ENCODE results near the gene CARMIL3. TPM values are rescaled to one million over a fixed set of nuclear protein-coding genes. Genes with fewer than 3 reads are reported as not detected.

CARMIL3 gene
- total and polyA plus RNA-seq, 2 of the 4 experiments (the other 2 are of a cell fraction) = under 0.01 TPM; not detected in 1

DNA sequence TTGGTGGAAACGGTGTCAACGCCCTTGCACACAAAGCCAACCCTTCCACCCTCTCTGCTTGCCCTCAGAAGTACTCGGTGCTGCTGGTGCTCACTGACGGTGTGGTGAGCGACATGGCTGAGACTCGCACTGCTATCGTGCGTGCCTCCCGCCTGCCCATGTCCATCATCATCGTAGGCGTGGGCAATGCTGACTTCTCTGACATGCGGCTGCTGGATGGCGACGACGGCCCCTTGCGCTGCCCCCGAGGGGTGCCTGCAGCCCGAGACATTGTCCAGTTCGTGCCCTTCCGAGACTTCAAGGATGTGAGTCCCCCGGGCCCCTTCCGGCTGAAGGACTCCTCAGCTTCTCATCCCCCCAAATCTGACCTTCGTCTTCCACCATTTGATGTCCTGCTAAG is 25.3 kb downstream of the CARMIL3 start:
- Histone ChIP-seq H3K23ac (ENCODE audit: low read depth, low read length) (no peak overlapping the region), H2AFZ (replicated peaks; ENCODE audit: low read length, poor library complexity) (peak overlapping the region; percentile 37), H4K5ac (ENCODE audit: low read depth, low read length) (no peak overlapping the region), H2AK9ac (replicated peaks; ENCODE audit: low read depth, low read length, poor library complexity) (no peak overlapping the region), H3K4me3 (ENCODE audit: insufficient read depth, low read depth, low read length) (no peak overlapping the region), H3K27ac (ENCODE audit: insufficient read depth, low read length) (no peak overlapping the region), H3K79me1 (ENCODE audit: low read depth in 1 of 2, low read length in 2 of 2) (no peaks in the 10 kb centered on the region), H3K9me1 (ENCODE audit: insufficient read depth, low read length) (no peaks in the 10 kb centered on the region), H2BK20ac (ENCODE audit: low read depth, low read length) (no peak overlapping the region), H4K20me1 (ENCODE audit: insufficient read depth, low read length) (no peaks in the 10 kb centered on the region; the same call in 1 of the 2 replicates), H2BK5ac (ENCODE audit: low read depth, low read length, poor library complexity, severe bottlenecking) (no peak overlapping the region), H3K4ac (ENCODE audit: low read depth, low read length) (no peak overlapping the region), H3K36me3 (ENCODE audit: control insufficient read depth, insufficient read depth, low read length) (no peaks in the 10 kb centered on the region), H4K91ac (ENCODE audit: insufficient read depth, low read depth, low read length) (no peak overlapping the region), H3K9me3 (ENCODE audit: control insufficient read depth, insufficient read depth, low read length) (no peaks in the 10 kb centered on the region), H3K18ac (ENCODE audit: low read depth, low read length) (no peak overlapping the region), H2AK5ac (ENCODE audit: low read depth, low read length) (no peak overlapping the region), H3K4me1 (ENCODE audit: control insufficient read depth, insufficient read depth, low read length) (peaks cover 2% of the 10 kb centered on the region; the same call in 1 of the 2 replicates), H2BK15ac (ENCODE audit: low read depth, low read length) (no peak overlapping the region), H3K27me3 (ENCODE audit: control insufficient read depth, insufficient read depth, low read length) (peaks cover 87% of the 10 kb centered on the region), H3K9ac (ENCODE audit: low read depth, low read length) (no peak overlapping the region), H4K8ac (ENCODE audit: low read depth in 2 of 2, low read length in 2 of 2) (no peak overlapping the region), H3K14ac (replicated peaks; ENCODE audit: low read depth, low read length) (no peak overlapping the region), H3K56ac (ENCODE audit: extremely low read depth, insufficient read depth, low read length) (no peak overlapping the region), H3K4me2 (ENCODE audit: low read depth, low read length) (no peak overlapping the region), H2BK120ac (ENCODE audit: low read depth, low read length) (no peak overlapping the region)
- in situ Hi-C loops (cut with MboI; ENCODE audit: low sequenced_read_pairs) = no loop called here
- no peak for DNase-seq
- ChIA-PET POLR2A (ENCODE audit: unreplicated experiment) (no interaction called here), CTCF (no interaction called here)
- WGBS, 2 experiments (ENCODE audit: extremely low coverage in 2 of 2, insufficient read length in 1 of 2) = 86% methylated on average over 20 of the region's 23 CpGs; no CpG with 5 or more reads in 1 of the 2 experiments
- TF ChIP-seq CTCF (conservative IDR thresholded peaks at IDR 0.05; ENCODE audit: low read depth, low read length) (no peak), SMC3 (IDR thresholded peaks at IDR 0.05; ENCODE audit: low read depth, low read length) (no peak), MAFK (IDR thresholded peaks at IDR 0.05; ENCODE audit: low read depth, low read length) (no peak), POLR2A (IDR thresholded peaks at IDR 0.05; ENCODE audit: low read depth, low read length) (no peak), USF2 (IDR thresholded peaks at IDR 0.05; ENCODE audit: low read depth, low read length) (no peak), RAD21 (IDR thresholded peaks at IDR 0.05; ENCODE audit: low read length) (no peak), MXI1 (IDR thresholded peaks at IDR 0.05; ENCODE audit: borderline replicate concordance, low read depth, low read length) (no peak), FOS (IDR thresholded peaks at IDR 0.05; ENCODE audit: low read depth, low read length) (no peak), CHD1 (IDR thresholded peaks at IDR 0.05; ENCODE audit: low read depth, low read length) (no peak), NFE2L2 (IDR thresholded peaks at IDR 0.05; ENCODE audit: low read depth, low read length) (no peak), CEBPB (IDR thresholded peaks at IDR 0.05; ENCODE audit: low read depth, low read length) (no peak), RFX5 (IDR thresholded peaks at IDR 0.05; ENCODE audit: low read depth, low read length) (no peak), RCOR1 (IDR thresholded peaks at IDR 0.05; ENCODE audit: insufficient replicate concordance, low read length) (no peak), BHLHE40 (IDR thresholded peaks at IDR 0.05; ENCODE audit: low read depth, low read length) (no peak)
- TF ChIP-seq, protein P1, sequence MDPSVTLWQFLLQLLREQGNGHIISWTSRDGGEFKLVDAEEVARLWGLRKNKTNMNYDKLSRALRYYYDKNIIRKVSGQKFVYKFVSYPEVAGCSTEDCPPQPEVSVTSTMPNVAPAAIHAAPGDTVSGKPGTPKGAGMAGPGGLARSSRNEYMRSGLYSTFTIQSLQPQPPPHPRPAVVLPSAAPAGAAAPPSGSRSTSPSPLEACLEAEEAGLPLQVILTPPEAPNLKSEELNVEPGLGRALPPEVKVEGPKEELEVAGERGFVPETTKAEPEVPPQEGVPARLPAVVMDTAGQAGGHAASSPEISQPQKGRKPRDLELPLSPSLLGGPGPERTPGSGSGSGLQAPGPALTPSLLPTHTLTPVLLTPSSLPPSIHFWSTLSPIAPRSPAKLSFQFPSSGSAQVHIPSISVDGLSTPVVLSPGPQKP (IDR thresholded peaks at IDR 0.05; ENCODE audit: borderline replicate concordance, low read depth, low read length) = no peak
- dilution Hi-C loops (cut with HindIII; ENCODE audit: low sequenced_read_pairs, unreplicated experiment) = no loop called here
- no peak for ATAC-seq (ENCODE audit: low read depth)
- intact Hi-C loops (cut with micrococcal nuclease) = no loop called here
- BruUV-seq (replicated peaks) = no TSS peak

Measured in IMR-90 (cell line).